GM12891 (cell line): ENCODE measurements around the gene CBFA2T2.
A peak's percentile ranks its signal among the peaks of the same experiment; 100 is the strongest.
"Not testable (repeated sequence)": the region's sequence is repeated elsewhere in the genome, so short reads cannot be mapped to it uniquely, and the experiment has no call there.

ENCODE experiments used
- DNase-seq: peaks from one replicate; pipeline ENCODE4 v3.0.0; 2011; ENCODE audit warnings: low spot score; ENCODE audit not compliant: insufficient read length
- FAIRE-seq: peaks from 2 replicates; lab custom pipeline; 2011; peaks lifted over from hg19 to GRCh38; lab: Jason Lieb, UNC
- PAX5 ChIP-seq: IDR thresholded peaks from 2 replicates; pipeline ENCODE4 v1.6.1; 2011; ENCODE audit warnings: low read length, moderate library complexity, mild to moderate bottlenecking; ENCODE audit not compliant: insufficient read depth, severe bottlenecking
- POLR2A ChIP-seq: IDR thresholded peaks from 2 replicates; pipeline ENCODE4 v1.6.1; 2011; ENCODE audit warnings: low read depth, low read length, control low read depth
- POLR2AphosphoS5 ChIP-seq: IDR thresholded peaks from 2 replicates; pipeline ENCODE4 v1.6.1; 2011; ENCODE audit warnings: low read depth, low read length, control low read depth
- POU2F2 ChIP-seq: IDR thresholded peaks from 2 replicates; pipeline ENCODE4 v1.6.1; 2011; ENCODE audit warnings: low read depth, mild to moderate bottlenecking, control low read depth, low read length, moderate library complexity
- SPI1 ChIP-seq: IDR thresholded peaks from 2 replicates; pipeline ENCODE4 v1.6.1; 2011; ENCODE audit warnings: low read depth, low read length, control low read depth
- TAF1 ChIP-seq: IDR thresholded peaks from 2 replicates; pipeline ENCODE4 v1.6.1; 2011; ENCODE audit warnings: low read depth, low read length, control low read depth

CBFA2T2 gene

DNA sequence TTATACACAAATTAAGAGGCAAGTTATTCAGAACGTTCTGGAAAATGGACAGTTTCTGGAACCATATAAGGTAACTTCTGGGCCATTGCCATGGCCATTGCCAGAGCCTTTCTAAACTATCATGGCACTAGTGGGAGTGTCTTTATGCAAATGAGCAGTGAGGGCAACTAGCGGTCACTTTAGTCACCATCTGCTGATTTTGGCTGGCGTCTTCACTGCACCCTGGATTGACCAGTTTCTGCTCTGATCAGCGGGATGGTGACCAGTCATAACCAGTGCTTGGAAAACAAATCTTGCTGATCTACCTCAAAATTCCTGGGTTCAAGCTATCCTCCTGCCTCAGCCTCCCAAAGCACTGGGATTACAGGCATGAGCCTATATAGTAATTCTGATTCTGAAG lies 39.0 kb upstream of the CBFA2T2 start:
- no peak for FAIRE-seq
- no peak for DNase-seq
- no peak for TF ChIP-seq POU2F2
- no peak for TF ChIP-seq POLR2AphosphoS5
- no peak for TF ChIP-seq PAX5
- no peak for TF ChIP-seq POLR2A
- TF ChIP-seq SPI1, result no peak
- no peak for TF ChIP-seq TAF1

DNA sequence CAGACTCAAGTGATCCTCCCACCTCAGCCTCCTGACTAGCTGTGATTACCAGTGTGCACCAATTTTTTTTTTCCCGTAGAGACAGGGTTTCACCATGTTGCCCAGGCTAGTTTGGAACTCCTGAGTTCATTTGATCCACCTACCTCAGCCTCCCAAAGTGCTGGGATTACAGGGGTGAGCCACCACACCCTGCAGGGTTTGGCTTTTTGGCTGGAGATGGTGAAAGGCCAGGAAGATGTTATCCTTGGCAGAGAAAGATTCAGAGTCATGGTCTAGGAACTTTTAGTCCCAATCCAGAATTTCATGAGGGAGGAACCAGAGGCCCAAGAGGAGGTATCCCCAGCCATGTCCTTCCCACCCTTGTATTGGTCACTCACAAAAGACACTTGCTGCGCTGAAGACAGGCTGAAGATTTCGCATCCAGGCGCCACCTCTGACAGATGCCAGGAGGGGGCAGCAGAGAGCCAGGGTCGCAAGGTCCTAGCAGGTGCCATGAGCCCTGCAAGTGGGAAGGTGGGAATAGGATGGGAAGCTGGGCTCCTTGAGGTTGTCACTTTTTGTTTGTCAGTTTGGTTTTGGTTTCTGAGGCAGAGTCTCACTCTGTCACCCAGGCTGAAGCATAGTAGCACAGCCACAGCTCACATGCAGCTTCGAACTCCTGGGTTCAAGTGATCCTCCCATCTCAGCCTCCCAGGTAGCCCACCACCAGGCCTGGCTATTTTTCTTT lies 32.8 kb upstream of the CBFA2T2 start:
- DNase-seq (peak; percentile 63), FAIRE-seq (peak; percentile 85)

DNA sequence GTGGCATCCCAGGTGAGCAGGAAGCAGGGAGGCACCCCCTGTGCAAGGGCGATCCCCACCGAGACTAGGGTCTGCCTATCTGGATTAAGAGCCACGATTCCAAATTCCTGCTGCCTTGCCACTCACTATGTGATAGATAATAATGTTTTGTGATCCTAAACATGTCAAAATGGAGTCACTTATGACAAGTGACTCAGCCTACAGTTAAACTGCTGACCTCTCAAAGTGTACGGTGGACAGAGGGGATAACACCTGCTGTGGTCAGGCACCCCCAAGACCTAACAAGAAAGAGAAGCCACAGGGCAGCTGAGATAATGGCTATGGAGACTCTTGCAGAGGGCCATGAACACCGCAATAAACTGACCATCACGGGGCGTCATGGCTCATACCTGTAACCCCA lies 30.3 kb upstream of the CBFA2T2 start:
- no peak for FAIRE-seq
- no peak for TF ChIP-seq POLR2A
- TF ChIP-seq TAF1, result no peak
- TF ChIP-seq SPI1, result no peak
- no peak for TF ChIP-seq POU2F2
- no peak for TF ChIP-seq POLR2AphosphoS5
- no peak for TF ChIP-seq PAX5

DNA sequence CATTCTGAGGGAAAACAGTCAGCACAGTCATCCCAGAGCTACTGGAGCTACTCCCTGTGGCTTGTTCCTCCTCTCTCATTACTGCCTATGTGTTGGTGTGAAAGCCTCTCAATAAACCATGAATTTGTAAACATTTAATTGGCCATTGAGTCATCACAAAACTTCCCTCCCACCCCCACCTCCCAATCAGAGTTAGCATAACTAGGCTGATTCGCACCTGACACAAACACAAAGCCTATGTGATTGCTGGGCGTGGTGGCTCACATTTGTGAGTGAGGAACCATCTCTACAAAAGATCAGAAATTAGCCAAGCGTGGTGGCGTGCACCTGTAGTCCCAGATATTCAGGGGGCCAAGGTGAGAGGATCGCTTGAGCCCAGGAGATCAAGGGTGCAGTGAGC lies 29.2 kb upstream of the CBFA2T2 start:
- TF ChIP-seq TAF1, result no peak
- no peak for TF ChIP-seq PAX5
- no peak for TF ChIP-seq POLR2A
- no peak for TF ChIP-seq POU2F2
- TF ChIP-seq POLR2AphosphoS5, result no peak
- no peak for TF ChIP-seq SPI1
- no peak for FAIRE-seq
- DNase-seq, result no peak

More for the DNA sequence above, 30.3 kb upstream of the CBFA2T2 start:
- no peak for DNase-seq

DNA sequence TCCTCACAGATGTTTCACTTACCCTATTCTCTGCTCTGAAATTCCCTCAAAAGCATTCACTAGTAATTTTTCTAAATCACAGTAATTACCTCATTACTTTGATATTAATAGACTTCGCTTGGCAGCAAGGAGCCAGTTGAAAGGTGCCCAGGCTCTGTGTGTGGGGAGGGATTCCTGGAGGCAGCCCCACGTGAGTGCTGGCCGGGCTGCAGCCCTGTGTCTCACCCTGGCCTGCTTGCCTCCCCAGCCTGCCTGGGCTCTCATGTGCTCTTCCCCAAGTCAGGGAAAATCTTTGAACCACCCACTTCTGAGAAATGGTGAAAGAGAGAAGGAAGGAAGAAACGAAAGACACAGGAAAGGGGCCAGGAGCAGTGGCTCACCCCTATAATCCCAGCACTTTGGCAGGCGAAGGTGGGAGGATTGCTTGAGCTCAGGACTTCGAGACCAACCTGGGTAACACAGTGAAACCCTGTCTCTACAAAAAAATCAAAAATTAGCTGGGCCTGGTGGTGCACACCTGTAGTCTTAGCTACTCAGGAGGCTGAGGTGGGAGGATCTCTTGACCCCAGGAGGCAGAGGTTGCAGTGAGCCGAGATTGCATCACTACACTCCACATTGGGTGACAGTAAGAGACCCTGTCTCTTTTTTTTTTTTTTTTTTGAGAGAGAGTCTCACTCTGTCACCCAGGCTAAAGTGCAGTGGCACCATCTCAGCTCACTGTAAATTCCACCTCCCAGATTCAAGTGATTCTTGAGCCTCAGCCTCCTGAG lies 26.4 kb upstream of the CBFA2T2 start:
- FAIRE-seq (no peak), DNase-seq (no peak)
- TF ChIP-seq TAF1 (no peak), PAX5 (no peak), POLR2AphosphoS5 (no peak), SPI1 (no peak), POU2F2 (no peak), POLR2A (no peak)

DNA sequence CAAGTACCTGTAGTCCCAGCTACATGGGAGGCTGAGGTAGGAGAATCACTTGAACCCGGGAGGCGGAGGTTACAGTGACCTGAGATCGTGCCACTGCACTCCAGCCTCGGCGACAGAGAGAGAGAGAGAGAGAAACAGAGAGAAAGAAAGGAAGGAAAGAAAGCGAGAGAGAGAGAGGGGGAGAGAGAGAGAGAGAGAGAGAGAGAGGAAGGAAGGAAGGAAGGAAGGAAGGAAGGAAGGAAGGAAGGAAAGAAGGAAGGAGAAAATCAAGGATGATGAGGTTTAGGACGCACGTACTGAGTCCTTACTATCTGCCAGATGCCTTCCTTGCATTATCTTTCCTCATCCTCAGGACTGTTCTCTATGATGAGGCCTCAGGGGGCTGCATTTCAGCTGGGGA lies 25.1 kb upstream of the CBFA2T2 start:
- not testable (repeated sequence) for DNase-seq, FAIRE-seq

DNA sequence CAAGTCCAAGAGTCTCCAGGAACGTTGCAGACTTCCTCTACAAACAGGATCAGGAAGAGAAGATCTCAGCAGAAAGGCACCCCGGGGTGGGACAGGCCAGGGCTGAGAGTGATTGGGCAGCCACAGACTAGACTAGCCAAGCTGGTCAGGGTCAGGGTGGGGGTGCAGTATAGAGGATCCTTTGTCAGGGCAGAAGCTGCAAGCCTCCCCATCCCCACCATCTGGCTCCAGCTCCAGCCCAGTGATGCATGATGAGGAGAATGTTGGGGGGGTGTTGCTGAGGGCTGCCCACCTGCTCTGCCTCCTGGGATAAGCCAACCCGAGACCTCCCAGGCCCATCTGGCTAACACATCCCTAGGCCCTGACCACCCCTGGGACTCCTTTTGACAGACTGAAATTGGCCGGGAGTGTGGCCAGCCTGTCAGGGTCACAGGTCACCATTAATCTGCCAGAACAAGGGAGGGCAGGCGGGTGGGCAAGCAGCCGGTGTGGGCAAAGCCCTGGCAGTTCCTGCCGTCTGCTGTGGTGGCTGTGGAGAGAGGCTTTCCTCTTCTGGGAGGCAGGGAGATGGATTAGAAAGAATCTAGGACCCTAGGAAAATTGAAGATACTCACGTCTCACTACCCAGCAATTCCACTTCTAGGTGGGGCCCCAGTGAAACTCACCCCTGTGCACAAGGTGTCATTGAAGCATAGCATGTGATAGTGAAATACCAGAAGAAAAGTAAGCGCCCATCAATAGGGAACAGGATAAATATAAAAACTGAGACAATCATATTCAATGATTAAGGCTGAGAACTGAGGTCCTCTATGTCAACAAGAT lies 24.2 kb upstream of the CBFA2T2 start:
- no peak for TF ChIP-seq SPI1
- no peak for TF ChIP-seq POLR2A
- no peak for TF ChIP-seq TAF1
- TF ChIP-seq POU2F2, result no peak
- TF ChIP-seq POLR2AphosphoS5, result no peak
- no peak for TF ChIP-seq PAX5
- DNase-seq (no peak), FAIRE-seq (no peak)

DNA sequence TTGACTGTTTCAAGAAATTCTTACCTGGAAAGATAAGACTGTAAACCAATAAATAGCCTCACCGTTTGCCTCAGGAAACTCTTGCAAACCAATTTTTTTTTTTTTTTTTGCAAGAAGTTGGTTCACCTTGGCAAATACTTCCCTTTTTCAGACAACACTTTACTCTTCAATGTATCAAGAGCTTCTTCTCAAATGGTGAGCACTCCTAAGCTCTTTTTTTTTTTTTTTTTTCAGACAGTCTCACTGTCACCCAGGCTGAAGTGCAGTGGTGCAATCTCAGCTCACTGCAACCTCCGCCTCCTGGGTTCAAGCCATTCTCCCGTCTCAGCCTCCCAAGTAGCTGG lies 23.6 kb upstream of the CBFA2T2 start:
- no peak for FAIRE-seq
- no peak for DNase-seq
- no peak for TF ChIP-seq SPI1
- TF ChIP-seq PAX5, result no peak
- TF ChIP-seq POU2F2, result no peak
- TF ChIP-seq TAF1, result no peak
- no peak for TF ChIP-seq POLR2A
- no peak for TF ChIP-seq POLR2AphosphoS5

DNA sequence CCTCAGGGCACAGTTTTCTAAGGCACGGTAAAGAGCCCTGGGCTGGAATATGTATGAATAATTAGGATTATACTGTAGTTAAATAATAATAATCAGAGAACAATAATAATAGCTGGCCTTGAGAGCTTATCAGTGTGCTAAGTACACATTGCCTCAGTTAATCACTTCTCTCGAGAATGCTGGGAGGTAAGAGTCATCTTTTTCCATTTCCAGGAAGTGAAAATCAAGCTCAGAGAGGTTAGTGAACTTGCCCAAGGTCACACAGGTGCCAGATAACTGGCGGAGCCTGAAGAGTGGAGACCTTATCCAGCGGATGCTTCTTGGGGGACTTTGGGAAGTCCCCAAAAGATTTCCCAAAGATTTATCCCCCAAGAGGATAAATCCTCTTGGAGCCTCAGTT lies 19.4 kb upstream of the CBFA2T2 start:
- no peak for TF ChIP-seq TAF1
- TF ChIP-seq POLR2A, result no peak
- no peak for TF ChIP-seq SPI1
- TF ChIP-seq POLR2AphosphoS5, result no peak
- TF ChIP-seq POU2F2, result no peak
- no peak for TF ChIP-seq PAX5
- FAIRE-seq, result no peak
- no peak for DNase-seq

DNA sequence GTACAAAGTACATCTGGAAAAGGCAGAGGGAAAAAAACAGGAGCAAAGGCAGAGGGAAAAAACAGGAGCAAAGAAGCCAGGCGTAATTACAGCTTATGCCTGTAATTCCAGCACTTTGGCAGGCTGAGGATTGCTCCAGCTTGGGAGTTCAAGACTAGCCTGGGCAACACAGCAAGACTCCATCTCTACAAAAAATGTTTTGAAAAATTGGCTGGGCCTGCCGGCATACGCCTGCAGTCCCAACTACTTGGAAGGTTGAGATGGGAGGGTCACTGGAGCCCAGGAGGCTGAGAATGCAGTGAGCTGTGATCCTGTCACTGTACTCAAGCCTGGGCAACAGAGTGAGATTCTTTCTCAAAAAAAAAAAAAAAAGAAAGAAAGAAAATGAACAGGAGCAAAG lies 19.0 kb upstream of the CBFA2T2 start:
- FAIRE-seq (no peak), DNase-seq (no peak)
- no peak for TF ChIP-seq TAF1
- TF ChIP-seq SPI1, result no peak
- TF ChIP-seq PAX5, result no peak
- TF ChIP-seq POLR2AphosphoS5, result no peak
- no peak for TF ChIP-seq POLR2A
- no peak for TF ChIP-seq POU2F2
